Erythroblast (primary cell): Measurements from ENCODE around the gene TMEM198.
A peak's percentile ranks its signal among the peaks of the same experiment; 100 is the strongest.

Experiments used
- DNase-seq, 2 experiments: peaks; one replicate each; lab custom pipeline; 2025; lab: John Stamatoyannopoulos, UW
- GATA1 ChIP-seq: IDR thresholded peaks from 2 replicates; pipeline ENCODE4 v1.6.1; 2011; ENCODE audit warnings: low read depth, mild to moderate bottlenecking, control low read depth, low read length, moderate library complexity
- POLR2A ChIP-seq: IDR thresholded peaks from 2 replicates; pipeline ENCODE4 v1.6.1; 2011; ENCODE audit warnings: mild to moderate bottlenecking, low read length

The TMEM198 gene

DNA sequence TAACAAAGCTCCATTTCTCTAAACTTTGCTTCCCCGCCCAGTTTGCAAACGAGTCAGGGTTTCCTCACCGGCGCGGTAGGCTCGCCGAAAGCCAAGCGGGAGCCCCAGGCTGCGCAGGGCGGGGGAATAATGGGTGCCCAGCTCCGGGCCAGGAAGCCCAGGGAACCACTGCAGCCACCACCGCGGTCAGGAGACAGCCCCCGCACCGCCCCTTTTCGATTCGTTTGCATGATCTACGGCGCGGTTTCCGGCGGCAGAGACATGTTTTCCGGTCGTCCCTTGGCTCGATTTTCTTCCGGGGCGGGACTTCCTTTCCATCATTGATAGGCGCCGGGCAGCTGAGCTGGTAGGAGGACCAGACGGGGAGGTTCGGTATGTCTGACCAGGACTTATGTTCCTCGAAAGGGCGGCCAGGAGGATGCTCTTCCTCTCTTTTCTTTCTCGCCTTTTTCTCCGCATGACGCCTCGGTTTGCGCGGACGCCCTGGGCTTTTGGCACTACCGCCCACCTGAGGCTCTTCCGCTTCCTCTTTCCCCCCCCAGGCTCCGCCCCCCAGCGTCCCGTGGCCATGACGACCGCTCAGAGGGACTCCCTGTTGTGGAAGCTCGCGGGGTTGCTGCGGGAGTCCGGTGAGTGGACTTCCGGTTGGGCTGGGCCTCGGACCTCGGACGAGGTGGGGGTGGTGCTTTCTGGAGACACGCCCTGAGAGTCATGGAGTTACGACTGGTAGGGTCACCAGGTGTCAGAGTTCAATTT lies 53.9 kb downstream of the TMEM198 start, which contains the start of gene STK11IP:
Gene STK11IP (plus strand): TSS at position 306 of the 756 bp plus-strand sequence. CDS start 263 bp downstream, at position 569.
- TF ChIP-seq POLR2A (peak; percentile 90), GATA1 (no peak)
- DNase-seq, result peak; percentile 94 to 95

GRCh38 chr2:219598308-219599078 lies 54.7 kb downstream of the TMEM198 start:
- no peak for TF ChIP-seq POLR2A
- TF ChIP-seq GATA1, result no peak
- DNase-seq, result no peak
